Body of pancreas (tissue), 4 donors: ENCODE results near the gene MRPL21.

Experiments used
- CTCF ChIP-seq, 7 experiments: fragments of 450-650 bp in 4 of 7; fragments of 200-600 bp in 3 of 7; sonication (generic) in 3 of 7; IDR thresholded peaks; one replicate each; pipeline ENCODE4 v1.5.1; 2016 to 2019; ENCODE audit warnings: antibody characterized with exemption in 7 of 7
- POLR2A ChIP-seq, 3 donors: fragments of 450-650 bp; IDR thresholded peaks; one replicate each; pipeline ENCODE4 v1.6.1; 2016; ENCODE audit warnings: antibody characterized with exemption in 3 of 3, mild to moderate bottlenecking in 2 of 3

- TF ChIP-seq POLR2A (IDR thresholded peaks at IDR 0.05): no peak
- no peak for TF ChIP-seq CTCF (IDR thresholded peaks at IDR 0.05)
Measured at GRCh38 chr11:68843052-68843561, 60.5 kb downstream of the MRPL21 start.
